Lung (tissue), 12 donors: ENCODE results near the gene HCST. TPM values are rescaled to one million over a fixed set of nuclear protein-coding genes. Genes with fewer than 3 reads are reported as not detected.
A peak's percentile ranks its signal among the peaks of the same experiment; 100 is the strongest.

Experiments
- ATAC-seq: fragments of 200-7000 bp; cut with Tn5 transposase; one replicate; pipeline ENCODE4 v1.9.1; 2020; ENCODE audit warnings: moderate number of reproducible peaks; ENCODE audit not compliant: insufficient read depth, low FRiP score
- DNase-seq, 3 donors: peaks; one replicate each; pipeline ENCODE4 v3.0.0-alpha.2; 2013 to 2017
- H3K27ac ChIP-seq, 2 donors: one replicate each; pipeline ENCODE4 v1.5.1; 2013; ENCODE audit warnings: mild to moderate bottlenecking in 2 of 2, moderate library complexity in 2 of 2, control low read depth in 1 of 2, inconsistent platforms in 1 of 2, low read depth in 1 of 2, low read length in 1 of 2
- H3K27me3 ChIP-seq, 3 donors: one replicate each; pipeline ENCODE4 v1.5.1; 2013; ENCODE audit warnings: low read length in 2 of 3; ENCODE audit not compliant: control insufficient read depth in 3 of 3, insufficient read depth in 3 of 3
- H3K36me3 ChIP-seq, 4 donors: one replicate each; pipeline ENCODE4 v1.5.1; 2013; ENCODE audit warnings: low read length in 4 of 4, mild to moderate bottlenecking in 1 of 4, moderate library complexity in 1 of 4; ENCODE audit not compliant: control insufficient read depth in 4 of 4, insufficient read depth in 4 of 4
- H3K4me1 ChIP-seq, 5 donors: one replicate each; pipeline ENCODE4 v1.5.1; 2013; ENCODE audit warnings: low read length in 5 of 5, mild to moderate bottlenecking in 2 of 5, moderate library complexity in 1 of 5; ENCODE audit not compliant: control insufficient read depth in 5 of 5, insufficient read depth in 5 of 5
- H3K4me3 ChIP-seq: one replicate; pipeline ENCODE4 v1.5.1; 2013; ENCODE audit warnings: mild to moderate bottlenecking, control low read depth, moderate library complexity
- H3K9ac ChIP-seq, 2 donors: one replicate each; pipeline ENCODE4 v1.5.1; 2013; ENCODE audit warnings: low read length in 2 of 2, control low read depth in 1 of 2; ENCODE audit not compliant: insufficient read depth in 1 of 2
- H3K9me3 ChIP-seq, 4 donors: one replicate each; pipeline ENCODE4 v1.5.1; 2013; ENCODE audit warnings: low read length in 3 of 4, mild to moderate bottlenecking in 1 of 4, moderate library complexity in 1 of 4; ENCODE audit not compliant: control insufficient read depth in 4 of 4, insufficient read depth in 3 of 4
- WGBS, 2 donors: extraction: QIAGEN DNeasy Blood & Tissue Kit; methylation state at CpG; one replicate each; pipeline ENCODE4 v1.1.7; 2013; 5-methylcytosine and 5-hydroxymethylcytosine counted together
- polyA plus RNA-seq, 2 donors: library from polyadenylated mRNA; stranded (reverse); fragments of 200-250 nt; gene quantifications; one replicate each; pipeline ENCODE4 v1.2.1, GENCODE V29; 2013
- total RNA-seq, 2 donors: library from RNA; depleted of rRNA in 1 of 2; stranded (reverse); fragments of >200 nt in 1 of 2; gene quantifications; one replicate each; pipeline ENCODE4 v1.2.1, GENCODE V29; 2014 to 2021
- TF ChIP-seq, protein P1 (sequence below): IDR thresholded peaks from 2 replicates; pipeline ENCODE4 v1.5.1; 2012; ENCODE audit warnings: mild to moderate bottlenecking; ENCODE audit errors: control extremely low read depth, extremely low read depth
- donor health status: control.
- donor health status: control.
- donor health status: Bipolar disorder and iron deficiency.
- donor health status: healthy.
- donor health status: DM: yes; HTN: yes; CAD: no.

The HCST gene
- total and polyA plus RNA-seq, 4 donors: 5.4 to 118 (median 61.2) TPM

- TF ChIP-seq, protein P1, sequence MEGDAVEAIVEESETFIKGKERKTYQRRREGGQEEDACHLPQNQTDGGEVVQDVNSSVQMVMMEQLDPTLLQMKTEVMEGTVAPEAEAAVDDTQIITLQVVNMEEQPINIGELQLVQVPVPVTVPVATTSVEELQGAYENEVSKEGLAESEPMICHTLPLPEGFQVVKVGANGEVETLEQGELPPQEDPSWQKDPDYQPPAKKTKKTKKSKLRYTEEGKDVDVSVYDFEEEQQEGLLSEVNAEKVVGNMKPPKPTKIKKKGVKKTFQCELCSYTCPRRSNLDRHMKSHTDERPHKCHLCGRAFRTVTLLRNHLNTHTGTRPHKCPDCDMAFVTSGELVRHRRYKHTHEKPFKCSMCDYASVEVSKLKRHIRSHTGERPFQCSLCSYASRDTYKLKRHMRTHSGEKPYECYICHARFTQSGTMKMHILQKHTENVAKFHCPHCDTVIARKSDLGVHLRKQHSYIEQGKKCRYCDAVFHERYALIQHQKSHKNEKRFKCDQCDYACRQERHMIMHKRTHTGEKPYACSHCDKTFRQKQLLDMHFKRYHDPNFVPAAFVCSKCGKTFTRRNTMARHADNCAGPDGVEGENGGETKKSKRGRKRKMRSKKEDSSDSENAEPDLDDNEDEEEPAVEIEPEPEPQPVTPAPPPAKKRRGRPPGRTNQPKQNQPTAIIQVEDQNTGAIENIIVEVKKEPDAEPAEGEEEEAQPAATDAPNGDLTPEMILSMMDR: peak; percentile 59
- Histone ChIP-seq H3K36me3 (peaks cover 0 to 3% (median 0%) of the 10 kb centered on the region in 4 donors), H3K4me3 (no peak overlapping the region), H3K4me1 (no peaks in the 10 kb centered on the region), H3K9ac (no peak overlapping the region), H3K9me3 (no peaks in the 10 kb centered on the region), H3K27me3 (no peaks in the 10 kb centered on the region), H3K27ac (no peak overlapping the region)
- DNase-seq (peak; percentile 46 to 90 (median 84)), ATAC-seq (peak; percentile 65)
- WGBS, 2 donors: 29 to 35% methylated on average over 8 of the region's 8 CpGs
These were observed 20.1 kb upstream of the HCST start for GRCh38 chr19:35882114-35882832.

GRCh38 chr19:35883882-35884281, 18.4 kb upstream of the HCST start:
- no peaks in the 10 kb centered on the region for H3K9me3 ChIP-seq
- no peaks in the 10 kb centered on the region for H3K4me1 ChIP-seq
- H3K4me3 ChIP-seq: no peak overlapping the region
- DNase-seq (no peak), ATAC-seq (no peak)
- H3K27ac ChIP-seq: no peak overlapping the region
- peaks cover 0 to 14% (median 0%) of the 10 kb centered on the region in 4 donors for H3K36me3 ChIP-seq
- TF ChIP-seq, protein P1: no peak
- H3K9ac ChIP-seq: no peak overlapping the region
- WGBS, 2 donors: 55 to 78% methylated on average over 2 of the region's 2 CpGs
- H3K27me3 ChIP-seq: no peaks in the 10 kb centered on the region

DNA sequence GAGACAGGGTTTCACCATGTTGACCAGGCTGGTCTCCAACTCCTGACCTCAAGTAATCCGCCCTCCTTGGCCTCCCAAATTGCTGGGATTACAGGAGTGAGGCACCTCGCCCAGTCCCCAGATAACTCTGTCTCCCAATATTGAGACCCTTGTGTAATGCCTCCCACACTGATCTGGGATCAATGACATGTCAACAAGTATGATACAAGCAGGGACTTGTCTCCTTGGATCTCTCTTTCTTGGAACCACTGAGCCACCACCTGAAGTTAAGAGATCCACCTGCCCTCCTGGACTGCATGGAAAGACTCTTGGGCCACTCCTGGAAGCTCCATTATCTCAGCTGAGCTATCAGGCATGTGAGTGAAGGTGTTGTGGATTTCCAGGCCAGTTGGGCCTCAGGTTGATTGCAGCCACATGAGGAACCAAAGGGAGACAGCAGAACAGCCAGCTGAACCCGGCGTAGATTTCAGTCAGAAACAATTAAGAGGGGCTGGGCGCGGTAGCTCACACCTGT, 17.0 kb upstream of the HCST start:
- TF ChIP-seq, protein P1: no peak
- H3K36me3 ChIP-seq: peaks cover 0 to 28% (median 7%) of the 10 kb centered on the region in 4 donors
- H3K9ac ChIP-seq: no peak overlapping the region
- ATAC-seq: no peak
- DNase-seq: no peak
- 92 to 95% methylated on average over 6 of the region's 6 CpGs for WGBS, 2 donors
- H3K27ac ChIP-seq: no peak overlapping the region
- no peaks in the 10 kb centered on the region for H3K9me3 ChIP-seq
- H3K4me1 ChIP-seq: no peaks in the 10 kb centered on the region
- H3K4me3 ChIP-seq: no peak overlapping the region
- H3K27me3 ChIP-seq: no peaks in the 10 kb centered on the region
